SH-SY5Y (cell line): Measurements from ENCODE around the gene NINL.

Source experiments
- GATA2 ChIP-seq: IDR thresholded peaks from 2 replicates; pipeline ENCODE4 v1.6.1; 2011; ENCODE audit warnings: mild to moderate bottlenecking, low read depth, low read length
- GATA3 ChIP-seq: IDR thresholded peaks from 2 replicates; pipeline ENCODE4 v1.6.1; 2011; ENCODE audit warnings: low read depth, mild to moderate bottlenecking, low read length, moderate library complexity

GRCh38 chr20:25547999-25548398, 37.3 kb downstream of the NINL start:
- TF ChIP-seq GATA2 (no peak), GATA3 (no peak)
